OCI-LY7 (cell line): ENCODE results near the gene ZNF565. TPM values are rescaled to one million over a fixed set of nuclear protein-coding genes. Genes with fewer than 3 reads are reported as not detected.

Source experiments
- BruUV-seq: library from RNA; stranded (reverse); fragments of 400-500 nt; replicated peaks from 2 replicates; lab custom pipeline; 2021; lab: Mats Ljungman, UMichigan
- CTCF ChIA-PET: fragments of 300-600 bp; sonication (Branson Sonifier 250); formaldehyde crosslinking; loops from one replicate; lab custom pipeline; 2022; ENCODE audit warnings: antibody characterized with exemption; ENCODE audit not compliant: unreplicated experiment; lab: Charles Lee
- POLR2A ChIA-PET: fragments of 300-600 bp; sonication (Branson Sonifier 250); formaldehyde crosslinking; loops from one replicate; lab custom pipeline; 2022; ENCODE audit warnings: antibody characterized with exemption; lab: Charles Lee
- DNase-seq: peaks from one replicate; pipeline ENCODE4 v3.0.0-alpha.2; 2015; ENCODE audit warnings: low spot score
- H2AFZ ChIP-seq: fragments of 200-600 bp; sonication (generic), shearing (Covaris generic); 2 replicates; pipeline ENCODE4 v1.6.1; 2014; ENCODE audit warnings: mild to moderate bottlenecking, antibody characterized with exemption, low read length, moderate library complexity
- H3K27ac ChIP-seq: fragments of 200-600 bp; sonication (generic); 2 replicates; pipeline ENCODE4 v1.5.1; 2014; ENCODE audit warnings: mixed run types, low read depth, mild to moderate bottlenecking, moderate library complexity, low read length, inconsistent platforms; ENCODE audit not compliant: poor library complexity, severe bottlenecking
- H3K36me3 ChIP-seq: fragments of 200-600 bp; sonication (generic); 2 replicates; pipeline ENCODE4 v1.6.1; 2014; ENCODE audit warnings: mild to moderate bottlenecking, antibody characterized with exemption, low read length, moderate library complexity, mixed read lengths; ENCODE audit not compliant: insufficient read depth
- H3K4me1 ChIP-seq: fragments of 200-600 bp; sonication (generic); 2 replicates; pipeline ENCODE4 v1.5.1; 2014; ENCODE audit warnings: mild to moderate bottlenecking, low read length; ENCODE audit not compliant: insufficient read depth, poor library complexity, severe bottlenecking
- H3K4me2 ChIP-seq: fragments of 200-600 bp; sonication (generic); 2 replicates; pipeline ENCODE4 v1.6.1; 2014; ENCODE audit warnings: mild to moderate bottlenecking, low read length
- H3K4me3 ChIP-seq: fragments of 200-600 bp; sonication (generic); 2 replicates; pipeline ENCODE4 v1.5.1; 2014; ENCODE audit warnings: mild to moderate bottlenecking, low read depth, low read length; ENCODE audit not compliant: poor library complexity, severe bottlenecking
- H3K79me2 ChIP-seq: fragments of 200-600 bp; sonication (generic); 2 replicates; pipeline ENCODE4 v1.6.1; 2016; ENCODE audit warnings: low read depth, mild to moderate bottlenecking, low read length, moderate library complexity, mixed read lengths; ENCODE audit not compliant: insufficient read depth
- H3K9me2 ChIP-seq: fragments of 200-600 bp; sonication (generic); 2 replicates; pipeline ENCODE4 v1.6.1; 2016; ENCODE audit warnings: mild to moderate bottlenecking, low read length, mixed read lengths; ENCODE audit not compliant: insufficient read depth
- H3K9me3 ChIP-seq: fragments of 200-600 bp; sonication (generic); 2 replicates; pipeline ENCODE4 v1.6.1; 2014; ENCODE audit warnings: mild to moderate bottlenecking, mixed run types, low read length, mixed read lengths
- H4K20me1 ChIP-seq: fragments of 200-600 bp; sonication (generic); 2 replicates; pipeline ENCODE4 v1.6.1; 2014; ENCODE audit warnings: mild to moderate bottlenecking, antibody characterized with exemption, low read length, moderate library complexity, mixed read lengths; ENCODE audit not compliant: insufficient read depth
- CTCF ChIP-seq: fragments of 200-600 bp; sonication (generic); conservative IDR thresholded peaks from 2 replicates; pipeline ENCODE4 v1.5.1; 2014; ENCODE audit warnings: mild to moderate bottlenecking, antibody characterized with exemption, low read length, moderate library complexity, mixed read lengths
- EZH2phosphoT487 ChIP-seq: fragments of 200-600 bp; sonication (generic); IDR thresholded peaks from 2 replicates; pipeline ENCODE4 v1.6.1; 2018; ENCODE audit warnings: low read depth, borderline replicate concordance, mild to moderate bottlenecking, mixed run types, antibody characterized with exemption, low read length, moderate library complexity, mixed read lengths
- intact Hi-C: fragments of 100-400 bp; cut with micrococcal nuclease; formaldehyde crosslinking; loops from one replicate; pipeline ENCODE4 v1.10.0; 2022; ENCODE audit not compliant: unreplicated experiment
- total RNA-seq, 2 experiments: library from RNA; depleted of rRNA in 1 of 2; stranded (reverse); fragments of >200 nt in 1 of 2; shearing (Covaris generic) in 1 of 2; gene quantifications; 2 replicates each; pipeline ENCODE4 v1.2.3, GENCODE V29; 2014 to 2022

The ZNF565 gene
- total RNA-seq, 2 experiments from 2014 or later = 2.1 to 3.2 TPM

GRCh38 chr19:36139473-36140303 is 74.8 kb downstream of the ZNF565 start, which contains the start of gene CAPNS1:
Gene CAPNS1, plus strand, starts transcription at chr19:36140066. Its CDS starts 946 bp downstream, at chr19:36141012.
- H3K79me2 ChIP-seq = peaks cover 18% of the 10 kb centered on the region; the same call in 1 of the 2 replicates
- CTCF ChIA-PET = no interaction called here
- H2AFZ ChIP-seq = peak within 1 kb of the TSS; percentile 85
- no peaks in the 10 kb centered on the region for H3K9me2 ChIP-seq
- DNase-seq = peak; percentile 98
- H3K4me3 ChIP-seq = peak within 1 kb of the TSS; percentile 89
- intact Hi-C loops = loop anchor here (1.0 to 2.0 kb wide), 2 partner anchors 11 to 75 kb away; partner anchors contain the start of genes ZNF146 and ZNF565
- peak within 1 kb of the TSS; percentile 71 for H3K4me2 ChIP-seq
- POLR2A ChIA-PET = interaction anchor here (1.0 kb wide), 1 partner anchor 9 kb away, joined by 3 read pairs; no protein-coding TSS in a partner anchor
- H3K4me1 ChIP-seq = peaks cover 9% of the 10 kb centered on the region
- no peaks in the 10 kb centered on the region for H4K20me1 ChIP-seq
- peak within 1 kb of the TSS; percentile 81 for H3K27ac ChIP-seq
- H3K36me3 ChIP-seq = peaks cover 23% of the 10 kb centered on the region
- TSS peak; percentile 86 for BruUV-seq
- no peaks in the 10 kb centered on the region for H3K9me3 ChIP-seq
- TF ChIP-seq CTCF (0 out of 2 replicates have a peak, but pooled peaks have one; percentile 24), EZH2phosphoT487 (no peak)

DNA sequence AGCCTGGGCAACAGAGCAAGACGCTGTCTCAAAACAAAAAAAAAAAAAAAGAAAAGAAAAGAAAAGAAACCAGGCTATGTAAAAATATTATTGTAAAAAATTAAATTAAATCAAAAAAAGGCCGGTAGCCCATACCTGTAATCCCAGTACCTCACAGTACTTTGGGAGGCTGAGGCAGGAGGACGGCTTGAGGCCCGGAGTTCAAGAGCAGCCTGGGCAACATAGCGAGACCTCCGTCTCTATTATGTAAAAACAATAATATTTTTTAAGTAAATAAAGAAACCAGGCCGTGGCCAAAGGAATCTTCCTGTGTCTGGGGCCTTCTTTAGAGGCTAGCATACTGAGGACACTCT is 75.4 kb downstream of the ZNF565 start:
- no TSS peak for BruUV-seq
- Histone ChIP-seq H3K4me1 (peaks cover 9% of the 10 kb centered on the region), H3K36me3 (peaks cover 18% of the 10 kb centered on the region), H4K20me1 (no peaks in the 10 kb centered on the region), H3K4me2 (peak overlapping the region; percentile 71), H3K4me3 (peak overlapping the region; percentile 89), H3K27ac (peak overlapping the region; percentile 81), H3K9me2 (no peaks in the 10 kb centered on the region), H2AFZ (peak overlapping the region; percentile 85), H3K79me2 (peaks cover 18% of the 10 kb centered on the region; the same call in 1 of the 2 replicates), H3K9me3 (no peaks in the 10 kb centered on the region)
- DNase-seq = no peak
- no peak for TF ChIP-seq EZH2phosphoT487
- TF ChIP-seq CTCF = no peak
- CTCF ChIA-PET = no interaction called here
- POLR2A ChIA-PET = interaction anchor here (1.0 kb wide), 1 partner anchor 8 kb away, joined by 3 read pairs; no protein-coding TSS in a partner anchor
- intact Hi-C loops = loop anchor here (1.0 kb wide), 1 partner anchor 11 kb away; no protein-coding TSS in a partner anchor
